ENCODE results near the gene SEC22B.
A peak's percentile ranks its signal among the peaks of the same experiment; 100 is the strongest.
"Not testable (repeated sequence)": the region's sequence is repeated elsewhere in the genome, so short reads cannot be mapped to it uniquely, and the experiment has no call there.

SEC22B gene

GRCh38 chr1:120176092-120176855, at the start of gene SEC22B:
Gene SEC22B, minus strand, starts transcription at chr1:120176520. Its CDS starts 139 bp downstream, at chr1:120176381.
- peak; percentile 83 for DNase-seq

DNA sequence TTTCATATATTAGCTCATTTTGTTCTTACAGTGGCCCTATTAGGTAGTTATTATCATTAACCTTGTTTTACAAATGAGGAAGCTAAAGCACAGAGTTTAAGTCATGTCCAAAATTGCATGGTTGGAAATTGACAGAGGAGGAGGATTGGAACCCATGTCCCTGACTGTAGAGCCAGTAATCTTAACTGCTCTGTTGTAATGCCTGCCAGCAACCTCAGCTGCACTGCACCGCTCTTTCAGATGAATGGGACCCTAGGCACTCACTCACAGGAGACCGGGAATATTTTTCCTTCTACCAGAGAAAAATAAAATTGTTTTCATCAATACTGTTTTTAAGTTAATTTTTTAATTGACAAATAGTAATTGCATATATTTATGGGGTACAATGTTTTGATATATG, 41.6 kb upstream of the SEC22B start:
- DNase-seq = not testable (repeated sequence)

DNA sequence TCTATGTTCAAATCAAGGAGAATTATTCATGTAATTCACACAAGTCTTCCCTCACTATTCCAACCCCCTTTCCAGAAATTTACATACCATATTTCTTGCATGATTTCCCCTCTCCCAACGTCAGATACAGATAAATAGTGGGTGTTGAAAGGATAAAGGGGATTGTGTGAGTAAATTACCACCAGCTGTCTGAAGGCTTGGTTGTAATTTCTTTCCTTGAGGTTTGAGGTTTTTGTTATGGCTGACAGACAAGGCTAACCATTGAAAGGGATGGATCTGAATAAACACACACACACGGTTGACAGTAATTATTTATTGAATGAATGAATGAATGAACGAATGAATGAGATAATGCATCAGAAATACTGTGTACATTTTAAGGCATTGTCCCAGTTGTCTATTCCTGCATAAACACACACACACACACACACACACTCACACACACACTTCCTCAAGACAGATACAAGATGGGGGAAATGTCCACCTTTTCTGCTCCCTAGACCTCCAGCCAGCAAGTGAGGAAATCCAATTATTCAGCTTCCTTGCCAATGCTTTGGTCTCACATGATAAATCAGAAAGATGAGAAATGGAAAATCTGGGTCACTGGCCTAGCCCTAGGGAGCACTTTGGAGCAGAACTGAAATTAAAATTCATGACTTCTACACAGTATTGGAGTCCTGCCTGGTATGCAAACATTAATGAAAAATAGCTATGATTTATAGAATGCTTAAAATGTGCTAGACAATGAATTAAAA, 41.0 kb upstream of the SEC22B start:
- DNase-seq = not testable (repeated sequence)

DNA sequence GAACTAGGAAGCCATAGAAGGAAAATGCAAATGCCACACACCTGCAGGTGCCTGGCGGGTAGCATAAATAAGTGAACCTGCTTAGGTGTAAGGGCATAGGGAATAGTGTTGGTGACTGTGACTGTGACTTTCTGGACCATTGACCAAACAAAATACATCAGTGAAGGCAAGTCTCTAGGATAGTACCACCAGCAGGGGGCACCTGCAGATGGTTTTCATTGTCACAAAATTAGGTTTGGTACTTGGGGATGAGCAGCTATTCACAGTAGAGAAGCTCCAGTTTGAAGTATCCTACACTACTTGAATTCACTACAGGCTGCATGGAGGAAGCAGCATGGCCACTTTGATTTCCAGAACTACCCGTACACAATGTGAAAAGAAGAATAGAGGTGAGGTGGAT, 37.3 kb upstream of the SEC22B start:
- DNase-seq = not testable (repeated sequence)

DNA sequence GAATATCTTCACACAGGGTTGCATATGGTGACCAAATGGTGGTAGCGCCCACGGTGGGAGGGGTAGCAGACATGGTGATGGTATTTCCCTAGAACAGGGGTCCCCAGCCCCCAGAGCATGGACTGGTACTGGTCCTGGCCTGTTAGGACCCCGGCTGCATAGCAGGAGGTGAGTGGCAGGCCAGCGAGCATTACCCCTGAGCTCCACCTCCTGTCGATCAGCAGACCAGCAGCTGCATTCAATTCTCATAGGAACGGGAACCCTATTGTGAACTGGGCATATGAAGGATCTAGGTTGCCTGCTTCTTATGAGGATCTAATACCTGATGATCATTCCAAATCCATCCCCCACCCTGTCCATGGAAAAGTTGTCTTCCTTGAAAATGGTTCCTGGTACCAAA, 34.4 kb upstream of the SEC22B start:
- not testable (repeated sequence) for DNase-seq

DNA sequence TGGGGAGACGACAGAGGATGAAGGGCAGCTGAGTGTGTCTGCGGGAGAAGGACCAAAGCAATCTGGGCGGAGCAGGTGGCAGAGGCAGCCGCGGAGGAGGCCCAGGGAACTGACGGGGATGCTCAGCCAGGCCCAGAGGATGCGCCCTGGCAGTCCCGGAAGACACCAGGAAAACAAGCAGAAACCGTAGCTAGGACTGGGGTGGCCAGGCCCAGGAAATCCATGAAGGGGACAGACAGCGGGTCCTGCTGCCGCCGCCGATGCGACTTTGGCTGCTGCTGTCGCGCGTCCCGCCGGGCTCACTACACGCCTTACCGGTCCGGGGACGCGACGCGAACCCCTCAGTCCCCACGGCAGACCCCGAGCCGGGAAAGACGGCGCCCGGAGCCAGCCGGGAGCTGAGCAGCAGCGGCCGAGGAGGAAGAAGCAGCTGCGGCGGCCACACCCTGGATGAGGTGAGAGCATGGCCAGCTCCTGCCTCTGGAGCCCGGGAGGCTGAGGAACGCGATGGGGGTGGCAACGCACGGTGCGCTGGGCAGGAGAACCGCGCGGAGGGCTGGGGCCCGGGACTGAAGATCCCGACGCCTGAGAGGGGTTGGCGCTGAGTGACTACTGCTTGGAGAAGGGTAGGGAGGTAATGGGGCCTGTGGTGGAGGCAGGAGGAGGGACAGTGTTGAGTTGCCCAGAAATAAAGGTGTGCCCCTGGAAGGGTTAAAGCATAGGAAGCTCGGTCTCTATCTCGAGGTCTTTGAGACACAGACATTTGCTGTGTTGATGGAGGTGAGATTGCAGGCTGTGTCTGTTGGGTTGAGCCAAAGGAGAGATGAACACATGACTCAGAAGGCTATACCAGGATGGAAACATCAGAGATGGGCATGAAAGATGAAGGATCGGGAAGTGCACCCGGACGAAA, 20.8 kb upstream of the SEC22B start:
- not testable (repeated sequence) for DNase-seq

DNA sequence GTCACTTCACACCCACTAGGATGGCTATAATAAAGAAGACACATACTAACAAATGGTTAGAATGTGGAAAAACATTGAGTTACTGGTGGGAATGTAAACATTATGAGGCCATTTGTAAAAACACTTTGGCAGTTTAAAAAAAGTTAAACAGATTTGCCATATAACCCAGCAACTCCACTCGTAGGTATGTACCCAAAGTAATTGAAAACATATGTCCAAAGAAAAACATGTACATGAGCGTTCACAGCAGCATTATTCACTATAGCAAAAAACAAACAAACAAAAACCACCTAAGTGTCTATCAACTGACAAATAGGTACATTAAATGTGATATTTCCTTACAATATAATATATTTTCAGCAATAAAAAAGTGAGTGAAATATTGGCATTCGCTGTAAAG, 12.3 kb upstream of the SEC22B start:
- DNase-seq = not testable (repeated sequence)

- not testable (repeated sequence) for DNase-seq
These were observed 5.9 kb upstream of the SEC22B start for GRCh38 chr1:120182176-120182707.

GRCh38 chr1:120179811-120180690, 3.7 kb upstream of the SEC22B start:
- not testable (repeated sequence) for DNase-seq

DNA sequence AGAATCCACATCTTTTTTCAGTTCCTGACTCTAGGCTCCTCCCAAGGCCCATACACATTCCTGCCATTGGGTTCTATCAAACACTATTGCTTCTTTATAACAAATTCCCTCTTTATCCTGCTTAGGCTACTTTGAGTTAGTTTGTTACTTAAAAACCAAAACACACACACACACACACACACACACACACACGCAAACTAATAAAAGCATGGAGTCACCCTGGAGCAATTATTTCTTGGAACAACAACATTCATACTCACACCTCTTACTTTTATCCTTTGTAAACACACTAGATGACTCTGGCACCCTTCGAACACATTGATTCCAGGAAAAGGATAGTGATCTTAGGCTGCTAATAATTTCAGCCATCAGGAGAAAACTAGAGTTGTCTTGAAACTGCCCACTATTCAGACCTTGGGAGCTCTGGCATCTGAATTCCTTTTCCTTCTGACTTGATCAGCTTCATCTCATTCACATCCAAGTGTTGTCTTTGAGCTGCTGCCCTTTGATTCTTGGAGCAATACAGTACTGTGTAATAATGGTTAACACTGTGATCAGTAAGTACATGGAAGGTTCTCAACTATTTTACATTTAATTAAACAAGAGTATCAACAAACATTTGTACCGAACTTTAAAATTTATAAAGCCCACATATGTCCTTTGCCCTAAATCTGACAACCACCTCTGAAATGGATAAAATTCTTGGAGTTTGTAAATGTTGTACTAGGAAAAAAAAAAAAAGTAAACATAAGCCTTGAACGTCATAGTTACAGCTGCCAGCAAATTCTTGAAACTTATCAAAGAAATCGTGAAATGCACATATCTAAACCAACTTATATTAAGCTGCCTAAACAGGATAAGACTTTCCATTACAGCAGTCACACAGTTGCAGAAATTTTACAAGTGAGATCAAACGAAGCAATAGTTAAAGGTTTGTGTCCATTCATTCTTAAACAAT, 2.8 kb upstream of the SEC22B start:
- DNase-seq = no peak

DNA sequence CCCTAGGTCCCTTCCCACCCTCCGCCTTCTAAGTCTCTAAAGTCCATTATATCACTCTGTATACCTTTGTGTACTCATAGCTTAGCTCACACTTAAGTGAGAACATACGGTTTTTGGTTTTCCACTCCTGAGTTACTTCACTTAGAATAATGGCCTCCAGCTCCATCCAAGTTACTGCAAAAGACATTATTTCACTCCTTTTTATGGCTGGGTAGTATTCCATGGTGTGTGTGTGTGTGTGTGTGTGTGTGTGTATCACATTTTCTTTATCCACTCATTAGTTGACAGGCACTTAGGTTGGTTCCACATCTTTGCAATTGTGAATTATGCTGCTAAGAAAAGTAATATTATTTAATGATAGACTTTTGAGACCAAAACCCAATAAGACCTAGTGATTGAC, 1.7 kb upstream of the SEC22B start:
- DNase-seq = not testable (repeated sequence)

DNA sequence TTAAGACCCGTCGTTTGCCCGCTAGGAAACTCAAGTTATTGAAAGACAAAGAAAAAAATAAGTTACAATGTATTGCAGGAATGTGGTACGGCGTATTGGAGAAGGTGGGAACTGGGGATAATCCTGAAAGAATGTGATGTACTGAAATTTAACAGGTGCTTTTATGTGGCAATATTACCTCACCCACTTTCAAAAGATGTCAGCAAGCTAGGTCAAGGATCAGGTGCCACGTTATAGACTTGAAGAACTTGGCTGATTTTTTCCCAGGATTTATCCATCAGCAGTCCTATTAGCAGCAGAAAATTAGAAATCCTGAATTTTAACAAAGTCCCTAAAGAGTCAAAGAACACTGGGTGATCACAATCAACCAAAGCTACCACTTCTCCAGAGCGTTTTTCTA, 632 bp downstream of the SEC22B start:
- not testable (repeated sequence) for DNase-seq

DNA sequence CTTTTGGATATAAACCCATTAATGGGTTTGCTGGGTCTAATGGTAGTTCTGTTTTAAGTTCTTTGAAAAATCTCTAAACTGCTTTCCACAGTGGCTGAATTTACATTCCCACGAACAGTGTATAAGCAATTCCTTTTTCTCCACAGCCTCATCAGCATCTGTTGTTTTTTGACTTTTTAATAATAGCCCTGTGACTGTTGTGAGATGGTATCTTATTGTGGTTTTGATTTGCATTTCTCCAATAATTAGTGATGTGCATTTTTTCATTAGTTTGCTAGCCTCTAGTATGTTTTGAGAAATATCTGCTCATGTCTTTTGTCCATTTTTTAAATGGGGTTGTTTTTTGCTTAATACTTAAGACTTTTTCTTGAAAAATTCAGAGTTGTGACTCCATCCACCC, 11.6 kb downstream of the SEC22B start:
- DNase-seq = not testable (repeated sequence)

- DNase-seq = not testable (repeated sequence)
These were observed 14.3 kb downstream of the SEC22B start for GRCh38 chr1:120162015-120162414.

DNA sequence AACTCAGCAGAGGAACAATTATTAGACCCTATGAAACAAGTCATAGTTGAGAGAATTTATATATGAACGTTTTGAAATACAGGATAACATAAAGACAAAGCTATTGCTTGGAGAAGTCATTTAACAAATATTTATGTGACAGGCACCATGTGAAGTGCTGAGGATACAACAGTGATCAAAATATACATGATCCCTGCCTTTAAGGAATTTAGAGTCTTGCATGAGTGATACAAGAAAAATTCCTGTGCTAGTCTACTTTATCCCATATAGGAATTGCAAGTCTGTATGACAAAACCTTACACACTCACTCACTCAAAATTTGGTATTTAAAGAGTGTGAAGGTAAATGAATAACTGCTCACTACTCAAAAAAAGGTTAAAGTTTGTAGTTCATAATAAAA, 17.8 kb downstream of the SEC22B start:
- DNase-seq = not testable (repeated sequence)

DNA sequence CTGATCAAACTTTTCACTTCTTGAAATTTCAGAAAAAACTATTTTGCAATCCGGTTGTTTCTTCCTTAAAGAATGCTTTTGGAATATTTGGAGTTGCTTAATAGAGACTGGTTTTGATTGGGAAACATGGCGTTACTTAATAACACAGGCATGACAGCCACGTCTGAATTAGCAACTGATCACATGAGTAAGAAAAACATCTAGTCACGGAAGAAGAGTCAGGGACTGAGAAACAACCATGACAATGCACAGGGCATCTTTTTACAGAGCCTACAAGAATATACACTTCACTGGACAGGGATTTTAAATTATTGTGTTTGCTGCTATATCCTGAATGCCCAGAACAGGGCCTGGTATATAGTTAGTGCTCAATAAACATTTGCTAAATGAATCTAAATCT, 18.2 kb downstream of the SEC22B start:
- not testable (repeated sequence) for DNase-seq

DNA sequence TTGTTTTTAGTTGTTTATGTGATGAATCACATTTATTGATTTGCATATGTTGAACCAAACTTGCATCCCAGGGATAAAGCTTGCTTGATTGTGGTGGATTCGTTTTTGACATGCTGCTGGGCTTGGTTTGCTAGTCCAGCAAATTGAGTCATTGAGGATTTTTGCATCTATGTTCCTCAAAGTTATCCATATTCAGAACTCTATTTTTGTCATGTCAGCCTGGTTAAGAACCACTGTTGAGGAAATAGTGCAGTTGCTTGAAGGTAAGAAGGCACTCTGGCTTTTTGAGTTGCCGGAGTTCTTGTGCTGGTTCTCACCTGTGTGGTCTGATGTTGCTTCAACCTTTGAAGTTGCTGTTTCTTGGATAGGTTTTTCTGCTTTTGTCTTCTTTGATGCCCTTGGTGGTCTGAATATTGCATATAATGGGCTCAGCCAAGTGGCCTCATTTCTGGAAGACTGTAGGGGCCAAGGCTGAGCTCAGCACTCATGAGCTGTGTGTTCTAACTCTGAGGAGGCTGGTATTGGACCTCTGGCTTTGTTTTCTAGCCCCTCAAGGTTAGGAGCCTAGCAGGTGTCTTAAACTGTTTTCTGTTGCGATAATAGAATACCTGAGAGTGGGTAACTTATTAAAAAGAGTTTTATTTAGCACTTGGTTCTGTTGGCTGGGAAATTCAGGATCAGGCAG, 26.0 kb downstream of the SEC22B start:
- not testable (repeated sequence) for DNase-seq

GRCh38 chr1:120149420-120150059, 26.8 kb downstream of the SEC22B start:
- not testable (repeated sequence) for DNase-seq

DNA sequence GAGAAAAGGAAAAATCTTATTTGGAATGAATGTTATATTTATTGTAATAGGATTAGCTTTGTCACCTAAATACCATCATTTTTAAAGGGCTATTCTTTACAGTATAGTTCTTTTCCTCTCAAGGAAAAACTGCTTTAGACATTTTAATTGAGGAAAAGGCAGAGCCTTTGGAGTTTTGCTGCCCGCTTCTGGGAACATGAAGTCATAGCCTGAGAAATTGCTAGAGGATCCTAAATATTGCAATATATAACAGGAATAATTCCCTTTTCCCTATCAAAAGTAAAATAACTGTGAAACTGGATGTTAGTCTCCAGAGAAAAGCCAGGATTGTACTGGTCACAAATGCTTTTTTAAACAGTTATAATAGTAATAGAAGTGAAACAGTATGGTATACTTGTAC, 30.5 kb downstream of the SEC22B start:
- DNase-seq = not testable (repeated sequence)
